T-helper 1 cell treated with Interleukin-12 subunit alpha and Interleukin-12 subunit beta and Interleukin-4 antibody, amounts not matched to agents 30 ng/mL and 1 ng/mL, for 36 hours (primary cell): ENCODE results near the gene ANKS3. TPM values are rescaled to one million over a fixed set of nuclear protein-coding genes. Genes with fewer than 3 reads are reported as not detected.

Experiments used
- intact Hi-C: fragments of 100-400 bp; cut with micrococcal nuclease; formaldehyde crosslinking; loops from one replicate; pipeline ENCODE4 v1.15.1; 2024
- total RNA-seq: library from RNA; stranded (reverse); gene quantifications from 2 replicates; pipeline ENCODE4 v1.2.3, GENCODE V29; 2022

The ANKS3 gene
- total RNA-seq, 1 donor from 2014 or later, result 17.2 TPM

- intact Hi-C loops, result no loop called here
These were observed 79.0 kb downstream of the ANKS3 start for GRCh38 chr16:4654964-4655590.

- intact Hi-C loops, result no loop called here
These were observed 79.8 kb downstream of the ANKS3 start for GRCh38 chr16:4654011-4654963.

- intact Hi-C loops, result no loop called here
These were observed 81.5 kb downstream of the ANKS3 start for GRCh38 chr16:4652561-4652960.

GRCh38 chr16:4651827-4652226 is 82.2 kb downstream of the ANKS3 start:
- intact Hi-C loops, result no loop called here

GRCh38 chr16:4650443-4651074 is 83.5 kb downstream of the ANKS3 start:
- intact Hi-C loops, result loop anchor here (1.0 kb wide), 3 partner anchors 26 to 36 kb away; partner anchors contain the start of genes MGRN1 and UBALD1

- intact Hi-C loops, result loop anchor here (1.0 kb wide), 3 partner anchors 26 to 36 kb away; partner anchors contain the start of genes MGRN1 and UBALD1
These were observed 84.2 kb downstream of the ANKS3 start for GRCh38 chr16:4649744-4650442.

GRCh38 chr16:4648917-4649316 is 85.2 kb downstream of the ANKS3 start:
- intact Hi-C loops, result no loop called here

GRCh38 chr16:4647644-4647980 is 86.5 kb downstream of the ANKS3 start:
- intact Hi-C loops, result no loop called here

- intact Hi-C loops, result no loop called here
These were observed 87.1 kb downstream of the ANKS3 start for GRCh38 chr16:4646773-4647643.

Other genes with a start within 250 kb of the ANKS3 start
- gene CDIP1, start 195.5 kb downstream of the ANKS3 start, total RNA-seq, result 34.9 and 36.9 TPM in 2 replicates
- 0.07 and 0.15 TPM in 2 replicates for gene C16orf96, start 177.9 kb downstream of the ANKS3 start, total RNA-seq
- gene UBALD1, start 119.4 kb downstream of the ANKS3 start, total RNA-seq, result 22.0 TPM in 2 replicates
- 108 and 113 TPM in 2 replicates for gene MGRN1, start 109.4 kb downstream of the ANKS3 start, total RNA-seq
- 43.2 and 45.3 TPM in 2 replicates for gene NUDT16L1, start 40.7 kb downstream of the ANKS3 start, total RNA-seq
- 0.56 TPM in 1 of 2 replicates, not detected in the other for gene DNAAF8, start 266 bp upstream of the ANKS3 start, total RNA-seq
- gene ZNF500, start 32.9 kb upstream of the ANKS3 start, total RNA-seq, result 16.5 and 22.4 TPM in 2 replicates
- gene SEPTIN12, start 54.1 kb upstream of the ANKS3 start, total RNA-seq, result not detected in 2 replicates
- not detected in 2 replicates for gene SMIM22, start 61.1 kb upstream of the ANKS3 start, total RNA-seq
- gene ROGDI, start 68.4 kb upstream of the ANKS3 start, total RNA-seq, result 5.5 and 6.2 TPM in 2 replicates
- 115 and 120 TPM in 2 replicates for gene GLYR1, start 113.0 kb upstream of the ANKS3 start, total RNA-seq
- 42.1 and 45.4 TPM in 2 replicates for gene UBN1, start 113.2 kb upstream of the ANKS3 start, total RNA-seq
- not detected in 2 replicates for gene PPL, start 202.9 kb upstream of the ANKS3 start, total RNA-seq
- not detected in 2 replicates for gene SEC14L5, start 224.1 kb upstream of the ANKS3 start, total RNA-seq